ENCODE data around the gene MPZ. TPM values are rescaled to one million over a fixed set of nuclear protein-coding genes. Genes with fewer than 3 reads are reported as not detected.

MPZ gene
- total RNA-seq, 4 donors from 2014 or later = 1.4 to 3.0 (median 1.6) TPM

GRCh38 chr1:161342821-161343220 is 33.1 kb upstream of the MPZ start:
- H3K4me3 ChIP-seq = no peak overlapping the region
- in situ Hi-C loops (cut with MboI; ENCODE audit: low pct_ligation_motif_present in 1 of 4, low pct_unique_long_range_greater_than_20kb in 1 of 4, low sequenced_read_pairs in 3 of 4) (no loop called here), intact Hi-C loops (cut with DNase I; ENCODE audit: low total_unique reads) (loop anchor here (10.0 kb wide), 1 partner anchor 672 kb away; no protein-coding TSS in a partner anchor)
- H3K27ac ChIP-seq = no peak overlapping the region
- H3K27me3 ChIP-seq = no peaks in the 10 kb centered on the region
- H3K36me3 ChIP-seq = peaks cover 0 to 54% (median 18%) of the 10 kb centered on the region in 4 donors
- 93 to 95% methylated on average over 2 to 5 of the region's 5 CpGs for WGBS, 2 donors (ENCODE audit: low coverage in 1 of 2)
- no peaks in the 10 kb centered on the region for H3K9me3 ChIP-seq
- no peak for TF ChIP-seq CTCF (IDR thresholded peaks at IDR 0.05)
- TF ChIP-seq EP300 (IDR thresholded peaks at IDR 0.05; ENCODE audit: low read depth) = no peak
- no peak for TF ChIP-seq POLR2A (IDR thresholded peaks at IDR 0.05)
- TF ChIP-seq POLR2AphosphoS5 (IDR thresholded peaks at IDR 0.05) = no peak
- no peak for DNase-seq
- H3K4me1 ChIP-seq = no peaks in the 10 kb centered on the region

DNA sequence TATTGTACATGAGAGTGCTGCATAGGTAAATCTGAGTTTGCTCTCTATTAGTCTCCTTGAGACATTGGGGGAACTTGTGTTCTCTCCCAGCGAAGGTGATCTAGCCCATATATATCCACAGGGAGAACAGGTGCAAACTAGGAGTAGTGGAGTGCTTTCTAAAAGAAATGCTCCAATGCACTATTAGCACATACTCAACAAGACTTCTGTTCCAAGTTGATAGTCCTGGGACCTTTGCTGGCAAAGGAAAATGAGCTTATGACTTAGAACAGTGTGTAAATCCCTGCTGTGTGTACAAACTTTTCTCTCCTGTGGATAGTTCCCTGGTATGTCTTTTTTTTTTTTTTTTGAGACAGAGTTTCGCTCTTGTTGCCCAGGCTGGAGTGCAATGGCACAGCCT is 32.4 kb upstream of the MPZ start:
- intact Hi-C loops (cut with DNase I; ENCODE audit: low total_unique reads) = loop anchor here (10.0 kb wide), 1 partner anchor 673 kb away; no protein-coding TSS in a partner anchor
- Histone ChIP-seq H3K4me1 (no peaks in the 10 kb centered on the region), H3K4me3 (no peak overlapping the region), H3K9me3 (no peaks in the 10 kb centered on the region), H3K27me3 (no peaks in the 10 kb centered on the region), H3K27ac (no peak overlapping the region), H3K36me3 (peaks cover 0 to 54% (median 19%) of the 10 kb centered on the region in 4 donors)
- WGBS, 2 donors (ENCODE audit: low coverage in 1 of 2) = 95 to 100% methylated on average over 2 of the region's 2 CpGs
- DNase-seq = no peak
- TF ChIP-seq POLR2A (IDR thresholded peaks at IDR 0.05) = no peak
- no peak for TF ChIP-seq EP300 (IDR thresholded peaks at IDR 0.05; ENCODE audit: low read depth)
- in situ Hi-C loops (cut with MboI; ENCODE audit: low pct_ligation_motif_present in 1 of 4, low pct_unique_long_range_greater_than_20kb in 1 of 4, low sequenced_read_pairs in 3 of 4) = no loop called here

DNA sequence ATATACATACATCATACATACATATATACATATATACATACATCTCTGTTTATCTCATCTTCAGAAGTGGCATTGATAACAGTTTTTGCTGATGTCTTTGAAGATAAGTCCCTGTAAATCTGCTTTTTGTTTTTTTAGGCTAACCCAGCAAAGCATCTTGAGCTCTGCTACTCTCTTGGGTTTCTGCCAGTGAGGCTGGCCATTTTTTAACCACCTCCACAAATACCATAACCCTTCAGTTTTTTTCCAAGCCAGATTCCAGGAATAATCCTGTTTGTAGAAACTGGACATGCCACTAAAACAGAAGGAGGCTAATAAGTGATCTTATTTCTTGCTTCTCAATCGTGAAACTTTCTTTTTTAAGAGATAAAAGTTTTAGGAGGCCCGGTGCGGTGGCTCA is 26.0 kb upstream of the MPZ start:
- in situ Hi-C loops (cut with MboI; ENCODE audit: low pct_ligation_motif_present in 1 of 4, low pct_unique_long_range_greater_than_20kb in 1 of 4, low sequenced_read_pairs in 3 of 4) = no loop called here
- H3K27me3 ChIP-seq = no peaks in the 10 kb centered on the region
- 81 to 94% methylated on average over 3 of the region's 3 CpGs for WGBS, 2 donors (ENCODE audit: low coverage in 1 of 2)
- no peak overlapping the region for H3K4me3 ChIP-seq
- intact Hi-C loops (cut with DNase I; ENCODE audit: low total_unique reads) = no loop called here
- no peak overlapping the region for H3K27ac ChIP-seq
- H3K4me1 ChIP-seq = no peaks in the 10 kb centered on the region
- no peak for DNase-seq
- H3K36me3 ChIP-seq = peaks cover 0 to 58% (median 25%) of the 10 kb centered on the region in 4 donors
- no peak for TF ChIP-seq EP300 (IDR thresholded peaks at IDR 0.05; ENCODE audit: low read depth)
- TF ChIP-seq POLR2A (IDR thresholded peaks at IDR 0.05) = no peak
- TF ChIP-seq POLR2AphosphoS5 (IDR thresholded peaks at IDR 0.05) = no peak
- TF ChIP-seq CTCF (IDR thresholded peaks at IDR 0.05) = no peak
- no peaks in the 10 kb centered on the region for H3K9me3 ChIP-seq

- Histone ChIP-seq H3K27me3 (no peaks in the 10 kb centered on the region), H3K9me3 (no peaks in the 10 kb centered on the region), H3K4me1 (no peaks in the 10 kb centered on the region), H3K4me3 (no peak overlapping the region), H3K27ac (no peak overlapping the region), H3K36me3 (peaks cover 0 to 77% (median 28%) of the 10 kb centered on the region in 4 donors)
- TF ChIP-seq EP300 (IDR thresholded peaks at IDR 0.05; ENCODE audit: low read depth) = no peak
- TF ChIP-seq POLR2A (IDR thresholded peaks at IDR 0.05) = no peak
- TF ChIP-seq POLR2AphosphoS5 (IDR thresholded peaks at IDR 0.05) = no peak
- TF ChIP-seq CTCF (IDR thresholded peaks at IDR 0.05) = no peak
- 84 to 96% methylated on average over 5 to 9 of the region's 9 CpGs for WGBS, 2 donors (ENCODE audit: low coverage in 1 of 2)
- intact Hi-C loops (cut with DNase I; ENCODE audit: low total_unique reads) (no loop called here), in situ Hi-C loops (cut with MboI; ENCODE audit: low pct_ligation_motif_present in 1 of 4, low pct_unique_long_range_greater_than_20kb in 1 of 4, low sequenced_read_pairs in 3 of 4) (no loop called here)
- no peak for DNase-seq
Observed at GRCh38 chr1:161333166-161333565, 23.4 kb upstream of the MPZ start.

- H3K27me3 ChIP-seq = no peaks in the 10 kb centered on the region
- no peak for DNase-seq
- TF ChIP-seq POLR2A (IDR thresholded peaks at IDR 0.05) (no peak), POLR2AphosphoS5 (IDR thresholded peaks at IDR 0.05) (no peak), CTCF (IDR thresholded peaks at IDR 0.05) (no peak), EP300 (IDR thresholded peaks at IDR 0.05; ENCODE audit: low read depth) (no peak)
- 65 to 85% methylated on average over 2 to 4 of the region's 4 CpGs for WGBS, 2 donors (ENCODE audit: low coverage in 1 of 2)
- intact Hi-C loops (cut with DNase I; ENCODE audit: low total_unique reads) (no loop called here), in situ Hi-C loops (cut with MboI; ENCODE audit: low pct_ligation_motif_present in 1 of 4, low pct_unique_long_range_greater_than_20kb in 1 of 4, low sequenced_read_pairs in 3 of 4) (no loop called here)
- H3K4me1 ChIP-seq = no peaks in the 10 kb centered on the region
- H3K27ac ChIP-seq = no peak overlapping the region
- H3K9me3 ChIP-seq = no peaks in the 10 kb centered on the region
- no peak overlapping the region for H3K4me3 ChIP-seq
- H3K36me3 ChIP-seq = peaks cover 0 to 78% (median 34%) of the 10 kb centered on the region in 4 donors
Observed at GRCh38 chr1:161330346-161330745, 20.6 kb upstream of the MPZ start.
